B cell (primary cell): ENCODE results near the gene NCLN. TPM values are rescaled to one million over a fixed set of nuclear protein-coding genes. Genes with fewer than 3 reads are reported as not detected.

ENCODE experiments used
- ATAC-seq: fragments of 200-7000 bp; cut with Tn5 transposase; one replicate; pipeline ENCODE4 v1.10.0; 2021; ENCODE audit warnings: low read depth, mild to moderate bottlenecking, moderate number of reproducible peaks, moderate library complexity
- CTCF ChIA-PET: fragments of 350-600 bp; sonication (Branson Sonifier 250); formaldehyde crosslinking; loops from one replicate; lab custom pipeline; 2021; ENCODE audit warnings: antibody characterized with exemption, inconsistent platforms; lab: Charles Lee
- POLR2A ChIA-PET: fragments of 350-600 bp; sonication (Branson Sonifier 250); formaldehyde crosslinking; loops from one replicate; lab custom pipeline; 2021; ENCODE audit warnings: antibody characterized with exemption; lab: Charles Lee
- DNase-seq: peaks from one replicate; pipeline ENCODE4 v3.0.0; 2013
- H2AFZ ChIP-seq: 2 replicates; pipeline ENCODE4 v1.6.1; 2012; ENCODE audit warnings: mild to moderate bottlenecking, low read depth, low read length; ENCODE audit not compliant: insufficient read depth, poor library complexity, severe bottlenecking
- H3K27ac ChIP-seq, 2 donors: 1 replicate in 1 of 2; 2 replicates in 1 of 2; pipeline ENCODE4 v1.5.1; 2012 to 2013; ENCODE audit warnings: low read length in 2 of 2, mild to moderate bottlenecking in 2 of 2, moderate library complexity in 1 of 2
- H3K27me3 ChIP-seq, 4 experiments: fragments of 200-600 bp in 1 of 4; sonication (generic) in 1 of 4; replicated peaks in 1 of 4; 1 replicate in 2 of 4; 2 replicates in 2 of 4; pipeline versions ENCODE4 v1.6.1 to v1.7.0; 2013 to 2016; ENCODE audit warnings: low read length in 3 of 4, mild to moderate bottlenecking in 2 of 4, mixed read lengths in 1 of 4, moderate library complexity in 1 of 4; ENCODE audit not compliant: insufficient read depth in 4 of 4, control insufficient read depth in 3 of 4; ENCODE audit errors: control extremely low read depth in 1 of 4
- H3K36me3 ChIP-seq, 2 experiments: replicated peaks in 1 of 2; 1 replicate in 1 of 2; 2 replicates in 1 of 2; pipeline versions ENCODE4 v1.6.1 to v1.7.1; 2013; ENCODE audit warnings: low read length in 1 of 2; ENCODE audit not compliant: insufficient read depth in 2 of 2, control insufficient read depth in 1 of 2; ENCODE audit errors: control extremely low read depth in 1 of 2, extremely low read depth in 1 of 2
- H3K4me1 ChIP-seq, 2 donors: fragments of 200-600 bp in 1 of 2; sonication (generic) in 1 of 2; 1 replicate in 1 of 2; 2 replicates in 1 of 2; pipeline versions ENCODE4 v1.5.1 to v1.6.1; 2013 to 2017; ENCODE audit warnings: low read length in 2 of 2; ENCODE audit not compliant: control insufficient read depth in 2 of 2, insufficient read depth in 2 of 2
- H3K4me2 ChIP-seq: replicated peaks from 2 replicates; pipeline ENCODE3; 2012; ENCODE audit warnings: mild to moderate bottlenecking, low read depth, low read length; ENCODE audit not compliant: poor library complexity, severe bottlenecking
- H3K4me3 ChIP-seq, 5 experiments: fragments of 200-600 bp in 1 of 5; sonication (generic) in 1 of 5; 1 replicate in 3 of 5; 2 replicates in 2 of 5; pipeline versions ENCODE4 v1.5.1 to v1.7.0; 2011 to 2016; ENCODE audit warnings: low read length in 4 of 5, mild to moderate bottlenecking in 4 of 5, low read depth in 2 of 5, control low read depth in 1 of 5, moderate library complexity in 1 of 5; ENCODE audit not compliant: insufficient read depth in 1 of 5; ENCODE audit errors: control extremely low read depth in 1 of 5, extremely low read depth in 1 of 5
- H3K79me2 ChIP-seq: fragments of 200-600 bp; sonication (generic); one replicate; pipeline ENCODE4 v1.6.0; 2016; ENCODE audit warnings: low read length; ENCODE audit not compliant: control insufficient read depth, insufficient read depth
- H3K9ac ChIP-seq: fragments of 200-600 bp; sonication (generic); 2 replicates; pipeline ENCODE4 v1.6.1; 2017; ENCODE audit warnings: mild to moderate bottlenecking, low read length, moderate library complexity
- H3K9me3 ChIP-seq, 3 donors: one replicate each; pipeline versions ENCODE4 v1.6.1 to v1.7.1; 2013; ENCODE audit warnings: low read length in 2 of 3; ENCODE audit not compliant: control insufficient read depth in 2 of 3, insufficient read depth in 1 of 3; ENCODE audit errors: control extremely low read depth in 1 of 3
- H4K20me1 ChIP-seq: 2 replicates; pipeline ENCODE4 v1.6.0; 2012; ENCODE audit warnings: mild to moderate bottlenecking, low read length; ENCODE audit not compliant: insufficient read depth, control insufficient read depth, poor library complexity, severe bottlenecking
- H3K27ac Mint-ChIP-seq: one replicate; pipeline ENCODE4 v1.8.0; 2021; ENCODE audit warnings: mixed read lengths
- H3K27me3 Mint-ChIP-seq: one replicate; pipeline ENCODE4 v1.8.0; 2021; ENCODE audit warnings: mixed read lengths
- H3K4me1 Mint-ChIP-seq: one replicate; pipeline ENCODE4 v1.8.0; 2021; ENCODE audit warnings: mixed read lengths
- H3K4me3 Mint-ChIP-seq: one replicate; pipeline ENCODE4 v1.8.0; 2021; ENCODE audit warnings: mixed read lengths
- H3K9me3 Mint-ChIP-seq: one replicate; pipeline ENCODE4 v1.8.0; 2022; ENCODE audit warnings: mixed read lengths; ENCODE audit not compliant: insufficient read depth
- EZH2 ChIP-seq: IDR thresholded peaks from 2 replicates; pipeline ENCODE4 v1.6.1; 2012; ENCODE audit warnings: borderline replicate concordance, low read depth, mild to moderate bottlenecking, moderate library complexity, low read length; ENCODE audit not compliant: insufficient read depth, poor library complexity, severe bottlenecking
- WGBS: methylation state at CpG from one replicate; pipeline ENCODE4 v1.1.5; 2013; ENCODE audit warnings: missing lambda C conversion rate; ENCODE audit not compliant: insufficient coverage; 5-methylcytosine and 5-hydroxymethylcytosine counted together
- intact Hi-C: fragments of 100-400 bp; cut with micrococcal nuclease; formaldehyde crosslinking; loops from one replicate; pipeline ENCODE4 v1.10.0; 2022
- polyA plus RNA-seq: library from polyadenylated mRNA; depleted of rRNA; stranded (reverse); fragments of >200 nt; gene quantifications from 2 replicates; pipeline ENCODE4 v1.2.3, GENCODE V29; 2012
- total RNA-seq, 2 donors: library from RNA; stranded (reverse); fragments of 120-200 nt in 1 of 2; gene quantifications; 1 replicate in 1 of 2; 2 replicates in 1 of 2; pipeline versions ENCODE4 v1.2.3 to v1.2.4, GENCODE V29; 2013 to 2022
- TF ChIP-seq, protein P1 (sequence below): fragments of 200-600 bp; IDR thresholded peaks from one replicate; pipeline ENCODE4 v1.8.0; 2022; ENCODE audit warnings: antibody characterized with exemption, mild to moderate bottlenecking

Gene NCLN
- total and polyA plus RNA-seq, 2 donors (not counting 1 experiment from before 2014, with no cell fraction given): 55.0 to 82.0 TPM

GRCh38 chr19:3184847-3185460 lies 776 bp upstream of the NCLN start:
- Histone ChIP-seq H2AFZ (peak overlapping the region; percentile 77), H3K9ac (peak overlapping the region; percentile 88), H3K4me2 (peak overlapping the region; percentile 100), H3K79me2 (peaks cover 95% of the 10 kb centered on the region), H4K20me1 (peaks cover 98% of the 10 kb centered on the region), H3K27ac (peak overlapping the region in 1 of 2 donors; percentile 59), H3K9me3 (no peaks in the 10 kb centered on the region), H3K4me1 (peaks cover 51 to 83% of the 10 kb centered on the region in 2 donors), H3K27me3 (no peaks in the 10 kb centered on the region), H3K36me3 (peaks cover 0 to 44% of the 10 kb centered on the region in 2 experiments), H3K4me3 (peak overlapping the region; percentile 61 to 88 (median 79))
- DNase-seq (no peak), ATAC-seq (peak; percentile 8)
- Mint-ChIP-seq H3K9me3 (no peaks in the 10 kb centered on the region), H3K4me1 (peaks cover 68% of the 10 kb centered on the region), H3K27ac (peak overlapping the region; percentile 94), H3K27me3 (no peaks in the 10 kb centered on the region), H3K4me3 (peak overlapping the region; percentile 93)
- TF ChIP-seq EZH2: no peak
- TF ChIP-seq, protein P1, sequence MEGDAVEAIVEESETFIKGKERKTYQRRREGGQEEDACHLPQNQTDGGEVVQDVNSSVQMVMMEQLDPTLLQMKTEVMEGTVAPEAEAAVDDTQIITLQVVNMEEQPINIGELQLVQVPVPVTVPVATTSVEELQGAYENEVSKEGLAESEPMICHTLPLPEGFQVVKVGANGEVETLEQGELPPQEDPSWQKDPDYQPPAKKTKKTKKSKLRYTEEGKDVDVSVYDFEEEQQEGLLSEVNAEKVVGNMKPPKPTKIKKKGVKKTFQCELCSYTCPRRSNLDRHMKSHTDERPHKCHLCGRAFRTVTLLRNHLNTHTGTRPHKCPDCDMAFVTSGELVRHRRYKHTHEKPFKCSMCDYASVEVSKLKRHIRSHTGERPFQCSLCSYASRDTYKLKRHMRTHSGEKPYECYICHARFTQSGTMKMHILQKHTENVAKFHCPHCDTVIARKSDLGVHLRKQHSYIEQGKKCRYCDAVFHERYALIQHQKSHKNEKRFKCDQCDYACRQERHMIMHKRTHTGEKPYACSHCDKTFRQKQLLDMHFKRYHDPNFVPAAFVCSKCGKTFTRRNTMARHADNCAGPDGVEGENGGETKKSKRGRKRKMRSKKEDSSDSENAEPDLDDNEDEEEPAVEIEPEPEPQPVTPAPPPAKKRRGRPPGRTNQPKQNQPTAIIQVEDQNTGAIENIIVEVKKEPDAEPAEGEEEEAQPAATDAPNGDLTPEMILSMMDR: no peak
- CTCF ChIA-PET: interaction anchor here (0.8 to 1.9 kb wide), 5 partner anchors 23 to 109 kb away, joined by 3 to 4 read pairs (median 3); no protein-coding TSS in a partner anchor
- intact Hi-C loops: loop anchor here (1.0 to 10.0 kb wide), 5 partner anchors 120 to 1940 kb away; partner anchors contain the start of genes ATP5F1D, DOHH, FEM1A and MIDN
- POLR2A ChIA-PET: interaction anchor here (0.7 to 1.7 kb wide), 4 partner anchors 9 to 1916 kb away, joined by 3 to 4 read pairs (median 3); no protein-coding TSS in a partner anchor
- WGBS: 24% methylated on average over 12 of the region's 14 CpGs
